Sigmoid colon (tissue), 4 donors: ENCODE results near the gene PLXNA4.

ENCODE experiments used
- CTCF ChIP-seq, 4 experiments: fragments of 450-650 bp in 3 of 4; fragments of 200-600 bp in 1 of 4; IDR thresholded peaks; one replicate each; pipeline ENCODE4 v1.5.1; 2016 to 2019; ENCODE audit warnings: antibody characterized with exemption in 4 of 4, mild to moderate bottlenecking in 3 of 4, moderate library complexity in 2 of 4
- EP300 ChIP-seq, 4 donors: sonication (generic); formaldehyde crosslinking; IDR thresholded peaks; one replicate each; pipeline ENCODE4 v1.6.1; 2017; ENCODE audit warnings: antibody characterized with exemption in 4 of 4
- POLR2A ChIP-seq, 2 donors: fragments of 450-650 bp; IDR thresholded peaks; one replicate each; pipeline ENCODE4 v1.6.1; 2016; ENCODE audit warnings: antibody characterized with exemption in 2 of 2, mild to moderate bottlenecking in 2 of 2, moderate library complexity in 2 of 2
- POLR2AphosphoS5 ChIP-seq, 4 donors: sonication (generic); formaldehyde crosslinking; IDR thresholded peaks; one replicate each; pipeline ENCODE4 v1.6.1; 2017; ENCODE audit warnings: antibody characterized with exemption in 4 of 4

GRCh38 chr7:132182992-132183391, 393.3 kb downstream of the PLXNA4 start:
- no peak for TF ChIP-seq POLR2A (IDR thresholded peaks at IDR 0.05)
- no peak for TF ChIP-seq CTCF (IDR thresholded peaks at IDR 0.05)
- TF ChIP-seq POLR2AphosphoS5 (IDR thresholded peaks at IDR 0.05): no peak
- TF ChIP-seq EP300 (IDR thresholded peaks at IDR 0.05): no peak
